D721Med (cell line): ENCODE data around the gene BLVRB.
A peak's percentile ranks its signal among the peaks of the same experiment; 100 is the strongest.

Experiments used
- DNase-seq: peaks from one replicate; pipeline ENCODE4 v3.0.0; 2011; ENCODE audit warnings: low spot score; ENCODE audit not compliant: insufficient read length
- FAIRE-seq: peaks from 2 replicates; lab custom pipeline; 2011; peaks lifted over from hg19 to GRCh38; lab: Jason Lieb, UNC
- TF ChIP-seq, protein P1 (sequence below): IDR thresholded peaks from 2 replicates; pipeline ENCODE4 v1.5.1; 2012; ENCODE audit warnings: mild to moderate bottlenecking, control low read depth; ENCODE audit not compliant: insufficient read depth; ENCODE audit errors: missing control alignments

The BLVRB gene

GRCh38 chr19:40425450-40426287, 39.9 kb downstream of the BLVRB start, which contains the start of gene SERTAD1:
Gene SERTAD1 (minus strand): TSS chr19:40425992. CDS start chr19:40423546, 2,446 bp downstream.
- FAIRE-seq (no peak), DNase-seq (peak; percentile 88)
- TF ChIP-seq, protein P1, sequence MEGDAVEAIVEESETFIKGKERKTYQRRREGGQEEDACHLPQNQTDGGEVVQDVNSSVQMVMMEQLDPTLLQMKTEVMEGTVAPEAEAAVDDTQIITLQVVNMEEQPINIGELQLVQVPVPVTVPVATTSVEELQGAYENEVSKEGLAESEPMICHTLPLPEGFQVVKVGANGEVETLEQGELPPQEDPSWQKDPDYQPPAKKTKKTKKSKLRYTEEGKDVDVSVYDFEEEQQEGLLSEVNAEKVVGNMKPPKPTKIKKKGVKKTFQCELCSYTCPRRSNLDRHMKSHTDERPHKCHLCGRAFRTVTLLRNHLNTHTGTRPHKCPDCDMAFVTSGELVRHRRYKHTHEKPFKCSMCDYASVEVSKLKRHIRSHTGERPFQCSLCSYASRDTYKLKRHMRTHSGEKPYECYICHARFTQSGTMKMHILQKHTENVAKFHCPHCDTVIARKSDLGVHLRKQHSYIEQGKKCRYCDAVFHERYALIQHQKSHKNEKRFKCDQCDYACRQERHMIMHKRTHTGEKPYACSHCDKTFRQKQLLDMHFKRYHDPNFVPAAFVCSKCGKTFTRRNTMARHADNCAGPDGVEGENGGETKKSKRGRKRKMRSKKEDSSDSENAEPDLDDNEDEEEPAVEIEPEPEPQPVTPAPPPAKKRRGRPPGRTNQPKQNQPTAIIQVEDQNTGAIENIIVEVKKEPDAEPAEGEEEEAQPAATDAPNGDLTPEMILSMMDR: peak; percentile 30

GRCh38 chr19:40424637-40425449, 40.7 kb downstream of the BLVRB start:
- no peak for DNase-seq
- FAIRE-seq: no peak

DNA sequence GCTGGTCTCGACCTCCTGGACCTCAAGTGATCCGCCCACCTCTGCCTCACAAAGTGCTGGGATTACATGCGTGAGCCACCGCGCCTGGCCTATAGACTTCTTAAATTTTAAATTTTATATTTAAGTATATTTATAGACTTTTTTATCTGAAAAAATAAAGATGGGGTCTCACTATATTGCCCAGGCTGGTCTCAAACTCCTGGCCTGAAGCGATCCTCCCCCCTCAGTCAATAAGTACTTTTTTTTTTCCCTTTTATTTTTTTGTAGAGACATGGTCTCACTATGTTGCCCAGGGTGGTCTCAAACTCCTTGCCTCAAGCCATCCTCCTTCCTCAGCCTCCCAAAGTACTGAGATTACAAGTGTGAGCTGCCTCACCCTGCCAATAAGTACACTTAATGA, 41.6 kb downstream of the BLVRB start:
- FAIRE-seq (no peak), DNase-seq (no peak)
- TF ChIP-seq, protein P1: no peak

More at GRCh38 chr19:40424637-40425449, 40.7 kb downstream of the BLVRB start:
- TF ChIP-seq, protein P1: no peak

GRCh38 chr19:40422748-40423566, 42.6 kb downstream of the BLVRB start:
- TF ChIP-seq, protein P1: no peak
- no peak for DNase-seq
- no peak for FAIRE-seq

GRCh38 chr19:40421993-40422747, 43.4 kb downstream of the BLVRB start:
- DNase-seq (no peak), FAIRE-seq (no peak)
- TF ChIP-seq, protein P1: no peak
